Activated T-cell treated with anti-CD3 and anti-CD28 coated beads, Interleukin-2, amount 50 U/mL, for 48 hours (primary cell): Measurements from ENCODE around the gene EYS.
"Not testable (repeated sequence)": the region's sequence is repeated elsewhere in the genome, so short reads cannot be mapped to it uniquely, and the experiment has no call there.

ENCODE experiments used
- DNase-seq, 2 experiments: peaks; one replicate each; pipeline ENCODE4 v3.0.0-alpha.2; 2020

EYS gene

GRCh38 chr6:63745784-63746183, 1961.2 kb downstream of the EYS start:
- no peak for DNase-seq

GRCh38 chr6:63744810-63745209, 1962.2 kb downstream of the EYS start:
- no peak for DNase-seq

- DNase-seq: no peak
These were observed 1963.3 kb downstream of the EYS start for GRCh38 chr6:63743691-63744090.

- no peak for DNase-seq
These were observed 1965.0 kb downstream of the EYS start for GRCh38 chr6:63742060-63742459.

GRCh38 chr6:63740709-63741108, 1966.3 kb downstream of the EYS start:
- DNase-seq: no peak

- no peak for DNase-seq
These were observed 1967.8 kb downstream of the EYS start for GRCh38 chr6:63739094-63739687.

- DNase-seq: not testable (repeated sequence)
These were observed 1968.8 kb downstream of the EYS start for GRCh38 chr6:63738190-63738589.

GRCh38 chr6:63734923-63735322, 1972.1 kb downstream of the EYS start:
- DNase-seq: no peak

- no peak for DNase-seq
These were observed 1974.7 kb downstream of the EYS start for GRCh38 chr6:63732336-63732735.

GRCh38 chr6:63731930-63732329, 1975.1 kb downstream of the EYS start:
- DNase-seq: no peak

DNA sequence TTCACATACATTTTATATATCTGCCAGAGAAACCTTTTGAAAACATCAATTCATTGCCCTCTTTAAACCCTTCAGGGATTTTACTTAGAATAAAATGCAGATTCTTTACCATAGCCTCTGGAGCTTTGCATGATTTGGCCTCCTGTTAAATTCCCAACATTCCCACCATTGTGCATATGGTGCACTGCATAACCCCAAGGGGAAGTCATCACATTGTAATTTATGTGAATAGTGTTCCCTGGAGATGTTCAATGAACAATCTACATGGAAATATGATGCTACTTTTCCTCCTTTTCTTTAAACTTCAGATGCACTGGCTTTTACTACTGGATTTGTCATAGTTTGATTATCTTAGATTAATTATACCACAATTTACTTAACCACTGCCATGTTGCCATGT, 1976.7 kb downstream of the EYS start:
- DNase-seq: no peak

GRCh38 chr6:63724721-63725120, 1982.3 kb downstream of the EYS start:
- DNase-seq: no peak

GRCh38 chr6:63721181-63721580, 1985.8 kb downstream of the EYS start:
- no peak for DNase-seq

DNA sequence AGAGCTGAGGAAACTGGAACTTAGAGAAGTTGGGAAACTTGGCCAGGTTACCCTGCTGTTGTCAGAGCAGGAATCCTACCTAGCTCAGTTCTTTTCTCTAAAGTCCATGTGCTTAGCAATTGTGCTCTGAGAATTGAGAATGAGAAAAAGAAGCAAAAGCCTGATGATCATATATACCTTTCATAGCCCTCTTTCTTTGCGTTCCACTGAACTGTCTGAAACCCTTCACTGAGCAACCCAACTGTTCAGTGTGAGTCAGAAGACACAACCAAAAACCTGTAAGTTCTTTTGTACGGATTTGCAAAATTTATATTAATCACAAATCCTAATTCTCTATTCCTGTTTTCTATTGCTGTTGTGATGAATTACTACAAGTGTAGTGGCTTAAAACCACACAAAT, 1990.9 kb downstream of the EYS start:
- no peak for DNase-seq

DNA sequence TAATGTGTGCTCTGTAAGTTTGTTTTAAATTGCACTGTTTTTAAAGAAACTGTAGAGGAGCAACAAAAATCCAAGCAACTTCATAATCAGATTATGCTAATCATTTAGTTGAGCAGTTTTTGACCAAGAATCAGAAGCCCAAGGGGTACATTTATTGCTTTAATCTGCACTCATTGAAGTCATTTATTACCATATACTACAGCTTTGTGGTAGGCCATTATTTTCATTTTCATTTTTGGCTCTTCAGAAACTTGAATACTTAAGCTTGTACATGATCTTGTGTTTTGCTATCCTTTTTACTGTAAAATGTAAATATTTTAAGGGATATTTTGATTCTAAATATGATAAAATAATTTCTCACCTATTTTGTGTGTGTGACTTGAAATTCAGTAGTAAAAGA, 1992.9 kb downstream of the EYS start:
- no peak for DNase-seq

DNA sequence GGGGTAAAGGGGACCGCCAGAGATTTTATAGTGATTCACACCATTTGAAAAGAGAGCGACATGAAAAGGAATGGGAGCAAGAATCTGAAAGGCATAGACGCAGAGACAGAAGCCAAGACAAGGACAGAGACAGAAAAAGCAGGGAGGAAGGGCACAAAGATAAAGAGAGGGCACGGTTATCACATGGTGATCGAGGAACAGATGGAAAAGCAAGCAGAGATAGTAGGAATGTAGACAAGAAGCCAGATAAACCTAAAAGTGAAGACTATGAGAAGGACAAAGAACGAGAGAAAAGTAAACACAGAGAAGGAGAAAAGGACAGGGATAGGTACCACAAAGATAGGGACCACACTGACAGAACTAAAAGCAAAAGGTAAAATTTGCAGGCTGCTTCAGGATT, 1993.7 kb downstream of the EYS start:
- DNase-seq: no peak

GRCh38 chr6:63709148-63709547, 1997.9 kb downstream of the EYS start:
- no peak for DNase-seq

- DNase-seq: no peak
These were observed 1998.4 kb downstream of the EYS start for GRCh38 chr6:63708631-63709030.

- no peak for DNase-seq
These were observed 2000.4 kb downstream of the EYS start for GRCh38 chr6:63706630-63707029.

DNA sequence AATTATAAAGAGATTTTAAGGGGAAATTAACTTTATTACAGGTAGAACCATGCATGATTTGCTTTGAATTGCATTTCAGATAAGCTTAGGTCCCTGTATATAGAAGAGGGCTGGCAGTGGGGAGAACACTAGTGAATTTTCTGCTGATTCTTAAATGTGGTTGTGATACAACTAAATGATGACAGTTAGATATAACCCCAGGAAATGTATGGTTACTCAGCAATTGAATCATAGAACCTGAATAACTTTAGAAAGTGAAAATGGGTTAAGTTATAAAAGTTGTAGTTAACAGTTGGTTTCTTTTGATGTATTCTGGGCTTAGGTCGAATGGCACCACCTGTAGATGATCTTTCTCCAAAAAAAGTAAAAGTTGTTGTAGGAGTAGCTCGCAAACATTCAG, 2001.3 kb downstream of the EYS start:
- no peak for DNase-seq

DNA sequence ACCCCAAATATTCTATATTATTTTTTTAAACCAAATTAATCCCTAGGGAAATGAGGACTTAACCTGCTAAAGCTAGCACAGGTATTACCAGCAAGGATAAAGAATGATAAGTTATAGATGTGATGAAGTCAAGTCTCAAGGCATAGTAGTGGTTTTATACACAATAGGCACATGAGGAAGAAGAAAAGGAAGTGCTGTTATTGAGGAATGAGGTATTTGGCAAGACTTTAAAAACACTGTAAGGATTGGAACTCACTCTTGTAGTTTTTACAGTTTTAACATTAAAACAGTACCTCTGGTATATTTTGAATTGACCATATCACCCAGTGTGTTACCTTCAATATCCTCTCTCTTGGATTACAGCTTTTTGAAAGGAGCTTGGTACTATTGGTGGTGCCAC, 2016.8 kb downstream of the EYS start:
- no peak for DNase-seq

GRCh38 chr6:63689421-63689820, 2017.6 kb downstream of the EYS start:
- no peak for DNase-seq

DNA sequence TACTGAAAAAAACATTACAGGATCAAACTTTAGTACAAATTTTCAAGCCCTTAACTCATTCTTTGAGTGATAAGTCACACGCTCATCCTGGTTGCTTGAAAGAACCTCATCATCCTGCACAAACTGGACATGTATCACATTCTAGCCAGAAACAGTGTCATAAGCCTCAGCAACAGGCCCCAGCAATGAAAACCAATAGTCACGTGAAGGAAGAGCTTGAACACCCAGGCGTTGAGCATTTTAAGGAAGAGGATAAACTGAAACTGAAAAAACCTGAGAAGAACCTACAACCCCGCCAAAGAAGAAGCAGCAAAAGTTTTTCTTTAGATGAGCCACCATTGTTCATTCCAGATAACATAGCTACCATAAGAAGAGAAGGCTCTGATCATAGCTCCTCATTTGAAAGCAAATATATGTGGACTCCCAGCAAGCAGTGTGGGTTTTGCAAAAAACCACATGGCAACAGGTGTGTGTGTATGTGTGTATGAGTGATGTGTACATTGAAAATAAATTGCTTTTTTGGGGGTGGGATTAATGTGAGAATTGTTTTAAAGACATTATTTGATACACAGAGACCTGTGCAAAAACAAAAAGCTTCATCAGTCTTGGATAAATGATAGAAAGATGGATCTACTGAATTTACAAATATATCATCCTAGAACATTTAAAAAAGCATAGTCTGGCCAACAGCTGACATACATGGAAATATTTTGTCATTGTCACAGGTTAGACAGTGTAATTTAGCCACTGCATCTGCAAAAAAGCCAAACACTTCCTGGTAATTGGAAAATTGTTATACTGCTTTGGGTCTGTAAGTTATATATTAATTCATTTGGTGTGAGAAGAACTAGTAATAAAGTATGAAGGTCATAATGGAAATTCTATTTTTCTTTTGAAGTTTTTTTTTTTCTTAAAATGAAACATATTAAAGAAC, 2021.3 kb downstream of the EYS start:
- DNase-seq: no peak

DNA sequence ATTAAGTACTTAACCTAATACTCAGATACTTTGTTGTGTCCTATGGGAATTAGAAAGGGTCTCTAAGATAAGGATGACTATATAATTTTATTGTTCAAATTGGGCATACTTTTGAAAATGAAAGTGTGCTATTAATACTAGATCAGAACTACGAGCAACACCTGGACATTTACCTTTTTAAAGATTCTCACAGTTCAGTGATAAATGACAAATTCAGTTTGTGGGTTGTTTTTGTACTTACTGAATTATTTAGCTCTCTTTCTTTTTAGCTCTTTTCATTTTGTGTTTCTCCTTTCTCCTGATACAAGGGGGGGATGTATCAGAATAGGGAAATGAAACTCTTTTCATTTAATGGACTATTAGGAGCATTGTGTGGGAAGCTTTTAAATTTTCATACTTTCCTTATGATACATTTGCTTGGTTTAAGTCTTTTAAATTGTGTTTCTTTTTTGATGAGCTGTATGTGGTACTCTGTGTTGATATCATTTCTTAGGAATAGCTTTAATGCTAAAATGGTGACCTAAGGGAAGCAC, 2023.9 kb downstream of the EYS start:
- no peak for DNase-seq
